HL-60 (cell line): ENCODE data around the gene KCNJ16.

Source experiments
- POLR2AphosphoS5 ChIP-seq: IDR thresholded peaks from 2 replicates; pipeline ENCODE4 v1.6.1; 2012; ENCODE audit warnings: low read depth
- TF ChIP-seq, protein P1 (sequence below): IDR thresholded peaks from one replicate; pipeline ENCODE4 v1.5.1; 2011; ENCODE audit warnings: low read length, control low read depth, inconsistent platforms; ENCODE audit not compliant: insufficient read depth

GRCh38 chr17:70053241-70054234 is 21.5 kb upstream of the KCNJ16 start:
- TF ChIP-seq POLR2AphosphoS5 = no peak
- TF ChIP-seq, protein P1, sequence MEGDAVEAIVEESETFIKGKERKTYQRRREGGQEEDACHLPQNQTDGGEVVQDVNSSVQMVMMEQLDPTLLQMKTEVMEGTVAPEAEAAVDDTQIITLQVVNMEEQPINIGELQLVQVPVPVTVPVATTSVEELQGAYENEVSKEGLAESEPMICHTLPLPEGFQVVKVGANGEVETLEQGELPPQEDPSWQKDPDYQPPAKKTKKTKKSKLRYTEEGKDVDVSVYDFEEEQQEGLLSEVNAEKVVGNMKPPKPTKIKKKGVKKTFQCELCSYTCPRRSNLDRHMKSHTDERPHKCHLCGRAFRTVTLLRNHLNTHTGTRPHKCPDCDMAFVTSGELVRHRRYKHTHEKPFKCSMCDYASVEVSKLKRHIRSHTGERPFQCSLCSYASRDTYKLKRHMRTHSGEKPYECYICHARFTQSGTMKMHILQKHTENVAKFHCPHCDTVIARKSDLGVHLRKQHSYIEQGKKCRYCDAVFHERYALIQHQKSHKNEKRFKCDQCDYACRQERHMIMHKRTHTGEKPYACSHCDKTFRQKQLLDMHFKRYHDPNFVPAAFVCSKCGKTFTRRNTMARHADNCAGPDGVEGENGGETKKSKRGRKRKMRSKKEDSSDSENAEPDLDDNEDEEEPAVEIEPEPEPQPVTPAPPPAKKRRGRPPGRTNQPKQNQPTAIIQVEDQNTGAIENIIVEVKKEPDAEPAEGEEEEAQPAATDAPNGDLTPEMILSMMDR = no peak
